Neural crest cell (in vitro differentiated cells): ENCODE results near the gene KRT85. TPM values are rescaled to one million over a fixed set of nuclear protein-coding genes. Genes with fewer than 3 reads are reported as not detected.

Experiments used
- DNase-seq: peaks from one replicate; pipeline ENCODE4 v3.0.0; 2021; ENCODE audit warnings: low read depth, mixed read lengths, low spot score
- H3K27ac Mint-ChIP-seq: one replicate; pipeline ENCODE4 v1.8.0; 2021; ENCODE audit warnings: mild to moderate bottlenecking, mixed read lengths; ENCODE audit not compliant: unreplicated experiment
- H3K27me3 Mint-ChIP-seq: 2 replicates; pipeline ENCODE4 v1.8.0; 2021; ENCODE audit warnings: low read depth, mild to moderate bottlenecking, mixed read lengths
- H3K36me3 Mint-ChIP-seq: 2 replicates; pipeline ENCODE4 v1.8.0; 2021; ENCODE audit warnings: low read depth, mild to moderate bottlenecking, mixed read lengths
- H3K4me1 Mint-ChIP-seq: 2 replicates; pipeline ENCODE4 v1.8.0; 2021; ENCODE audit warnings: mixed read lengths
- H3K4me3 Mint-ChIP-seq: one replicate; pipeline ENCODE4 v1.8.0; 2021; ENCODE audit warnings: mild to moderate bottlenecking, mixed read lengths
- H3K9me3 Mint-ChIP-seq: 2 replicates; pipeline ENCODE4 v1.8.0; 2021; ENCODE audit warnings: mixed read lengths
- CTCF ChIP-seq: fragments of 200-600 bp; sonication (generic); conservative IDR thresholded peaks from 2 replicates; pipeline ENCODE4 v1.5.0; 2021; ENCODE audit warnings: antibody characterized with exemption, mild to moderate bottlenecking
- total RNA-seq: library from RNA; stranded (reverse); gene quantifications from 2 replicates; pipeline ENCODE4 v1.2.1, GENCODE V29; 2021

Gene KRT85
- total RNA-seq, 1 donor from 2014 or later, result not detected

- no peak overlapping the region for H3K27ac Mint-ChIP-seq
- H3K27me3 Mint-ChIP-seq, result peaks cover 45% of the 10 kb centered on the region
These were observed 45.2 kb downstream of the KRT85 start for GRCh38 chr12:52322069-52322468.

GRCh38 chr12:52321418-52321817 lies 45.9 kb downstream of the KRT85 start:
- Mint-ChIP-seq H3K4me3 (no peak overlapping the region), H3K27me3 (peaks cover 45% of the 10 kb centered on the region), H3K27ac (no peak overlapping the region), H3K4me1 (no peaks in the 10 kb centered on the region), H3K9me3 (no peaks in the 10 kb centered on the region), H3K36me3 (no peaks in the 10 kb centered on the region)
- no peak for TF ChIP-seq CTCF
- no peak for DNase-seq

More at GRCh38 chr12:52322069-52322468, 45.2 kb downstream of the KRT85 start:
- Mint-ChIP-seq H3K4me1 (no peaks in the 10 kb centered on the region), H3K4me3 (no peak overlapping the region), H3K9me3 (no peaks in the 10 kb centered on the region), H3K36me3 (no peaks in the 10 kb centered on the region)
- DNase-seq, result no peak
- TF ChIP-seq CTCF, result no peak

GRCh38 chr12:52320784-52321400 lies 46.4 kb downstream of the KRT85 start, which contains the start of gene KRT83:
Gene KRT83, minus strand, starts transcription at chr12:52321398. Its CDS starts 63 bp downstream, at chr12:52321335.
- H3K4me3 Mint-ChIP-seq, result no peak within 1 kb of the TSS
- no peaks in the 10 kb centered on the region for H3K9me3 Mint-ChIP-seq
- H3K27ac Mint-ChIP-seq, result no peak within 1 kb of the TSS
- peaks cover 45% of the 10 kb centered on the region for H3K27me3 Mint-ChIP-seq
- no peaks in the 10 kb centered on the region for H3K4me1 Mint-ChIP-seq
- H3K36me3 Mint-ChIP-seq, result no peaks in the 10 kb centered on the region
- TF ChIP-seq CTCF, result no peak
- no peak for DNase-seq

GRCh38 chr12:52319097-52319496 lies 48.2 kb downstream of the KRT85 start:
- DNase-seq, result no peak
- no peaks in the 10 kb centered on the region for H3K4me1 Mint-ChIP-seq

GRCh38 chr12:52318241-52318990 lies 48.9 kb downstream of the KRT85 start:
- no peaks in the 10 kb centered on the region for H3K36me3 Mint-ChIP-seq
- H3K4me1 Mint-ChIP-seq, result no peaks in the 10 kb centered on the region
- TF ChIP-seq CTCF, result no peak
- H3K4me3 Mint-ChIP-seq, result no peak overlapping the region
- H3K27me3 Mint-ChIP-seq, result peaks cover 42% of the 10 kb centered on the region
- H3K27ac Mint-ChIP-seq, result no peak overlapping the region
- DNase-seq, result no peak
- no peaks in the 10 kb centered on the region for H3K9me3 Mint-ChIP-seq

More at GRCh38 chr12:52319097-52319496, 48.2 kb downstream of the KRT85 start:
- no peaks in the 10 kb centered on the region for H3K9me3 Mint-ChIP-seq
- H3K27ac Mint-ChIP-seq, result no peak overlapping the region
- H3K4me3 Mint-ChIP-seq, result no peak overlapping the region
- H3K27me3 Mint-ChIP-seq, result peaks cover 37% of the 10 kb centered on the region
- no peak for TF ChIP-seq CTCF
- H3K36me3 Mint-ChIP-seq, result no peaks in the 10 kb centered on the region
